ENCODE measurements around the gene RAPGEF4.
"Not testable (repeated sequence)": the region's sequence is repeated elsewhere in the genome, so short reads cannot be mapped to it uniquely, and the experiment has no call there.

Gene RAPGEF4

GRCh38 chr2:172775319-172775718 lies 39.7 kb downstream of the RAPGEF4 start:
- no peak for DNase-seq

DNA sequence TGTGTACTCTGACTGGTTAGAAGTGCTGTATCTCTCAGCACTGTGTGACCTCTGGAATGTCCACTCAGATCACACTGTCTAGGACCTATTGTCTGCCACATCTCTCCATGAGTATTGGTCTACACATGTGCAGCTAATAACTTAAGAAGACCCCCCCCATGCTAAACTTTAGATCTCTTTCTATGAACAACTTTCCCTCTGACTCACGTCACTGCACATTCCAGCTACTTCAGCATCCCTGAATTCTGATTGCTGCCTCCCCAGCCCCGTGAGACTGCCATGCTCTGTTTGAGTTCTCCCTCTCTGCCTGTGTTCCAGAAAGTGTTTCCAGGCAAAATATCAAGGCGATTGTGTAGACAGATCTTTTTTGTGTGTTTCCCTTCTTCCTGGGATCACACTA lies 41.8 kb downstream of the RAPGEF4 start:
- no peak for DNase-seq

GRCh38 chr2:172782506-172783164 lies 47.0 kb downstream of the RAPGEF4 start:
- peak; percentile 82 for DNase-seq

DNA sequence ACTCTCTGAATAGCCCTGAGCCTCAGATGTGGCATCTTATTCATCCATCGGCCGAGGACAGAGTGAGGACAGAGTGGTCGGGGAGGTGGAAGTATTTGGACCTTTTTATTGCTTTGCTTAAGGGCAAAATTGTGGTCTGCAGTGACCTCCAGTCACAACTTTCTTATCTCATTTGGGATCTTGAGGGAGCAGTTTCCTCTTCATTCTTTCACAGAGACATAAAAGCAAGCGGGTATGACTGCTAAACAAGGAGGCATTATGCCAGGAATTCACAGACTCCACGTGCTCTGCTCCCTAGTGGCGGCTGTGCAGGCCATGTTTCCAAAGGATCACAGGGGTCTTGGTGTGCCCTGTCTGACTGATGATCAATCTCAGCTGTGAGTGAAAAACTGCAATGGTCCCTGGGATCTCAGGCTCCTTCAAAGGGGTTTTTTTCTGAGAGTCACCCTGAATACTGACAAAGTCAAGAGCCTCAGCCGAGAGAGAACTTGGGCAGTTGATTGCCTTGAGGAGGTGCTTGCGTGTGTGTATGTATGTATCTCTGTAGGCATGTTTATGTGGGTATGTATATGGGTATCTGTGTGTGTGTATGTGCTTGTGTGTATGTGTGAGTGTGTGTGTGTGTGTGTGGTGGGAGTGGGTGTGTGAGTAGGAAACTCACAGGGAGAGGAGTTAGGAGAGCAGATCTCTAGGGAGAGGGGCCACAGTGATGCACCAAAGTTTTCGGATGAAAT lies 47.7 kb downstream of the RAPGEF4 start:
- DNase-seq = peak; percentile 82

DNA sequence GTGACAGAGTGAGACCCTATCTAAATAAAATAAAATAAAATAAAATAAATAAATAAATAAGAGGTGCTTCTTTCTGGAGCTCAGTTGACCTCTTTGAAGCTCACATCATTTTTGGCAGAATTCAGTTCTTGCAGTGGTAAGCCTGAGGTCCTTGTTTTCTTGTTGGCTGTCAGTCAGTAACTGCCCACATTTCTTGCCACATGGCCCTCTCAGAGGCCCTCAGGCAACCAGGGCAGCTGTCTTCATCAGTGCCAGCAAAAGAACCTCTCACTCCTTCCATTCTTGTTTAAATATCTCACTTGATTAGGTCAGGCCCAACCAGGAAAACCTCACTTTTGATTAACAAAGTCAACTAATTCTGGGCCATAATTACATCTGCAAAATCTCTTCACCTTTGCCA lies 53.2 kb downstream of the RAPGEF4 start:
- no peak for DNase-seq

DNA sequence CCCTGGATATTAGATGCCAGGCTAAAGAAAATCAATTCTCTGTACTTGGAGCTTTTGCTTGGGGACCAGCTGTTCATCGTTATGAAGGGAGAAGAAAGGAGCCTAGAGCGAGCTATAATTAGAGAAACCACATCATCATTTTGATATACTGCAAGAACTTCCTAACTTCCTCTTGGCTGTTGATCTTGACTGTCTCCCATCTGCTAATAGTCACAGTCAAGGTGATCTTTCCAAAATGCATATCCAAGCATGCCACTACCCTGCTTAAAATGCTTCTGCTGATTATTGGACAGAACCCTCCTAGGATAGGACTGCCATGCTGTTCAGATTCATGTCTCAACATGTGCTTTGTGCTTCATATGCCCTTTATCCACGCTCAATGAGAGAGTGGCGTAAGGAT lies 54.8 kb downstream of the RAPGEF4 start:
- no peak for DNase-seq

DNA sequence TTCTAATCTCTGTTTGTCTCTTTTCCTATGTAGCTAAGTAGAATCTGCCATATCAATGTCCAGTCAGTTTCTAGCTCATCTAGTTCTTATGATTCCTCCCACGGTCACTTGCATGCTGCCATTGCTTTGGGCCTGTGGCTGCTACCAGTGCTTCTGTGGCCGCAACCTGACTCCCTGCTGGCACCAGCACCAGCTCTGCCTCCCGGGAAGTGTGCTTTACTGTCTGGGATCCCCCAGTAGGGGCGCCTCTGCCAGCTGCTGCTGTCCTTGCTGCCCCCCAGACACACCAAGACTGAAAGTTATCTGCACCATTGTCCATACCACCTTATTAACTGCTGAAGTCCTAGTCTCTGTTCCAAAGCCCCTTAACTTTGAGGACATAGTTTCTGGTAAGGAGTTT lies 56.3 kb downstream of the RAPGEF4 start:
- DNase-seq = no peak

GRCh38 chr2:172792711-172793110 lies 57.1 kb downstream of the RAPGEF4 start:
- DNase-seq = no peak

DNA sequence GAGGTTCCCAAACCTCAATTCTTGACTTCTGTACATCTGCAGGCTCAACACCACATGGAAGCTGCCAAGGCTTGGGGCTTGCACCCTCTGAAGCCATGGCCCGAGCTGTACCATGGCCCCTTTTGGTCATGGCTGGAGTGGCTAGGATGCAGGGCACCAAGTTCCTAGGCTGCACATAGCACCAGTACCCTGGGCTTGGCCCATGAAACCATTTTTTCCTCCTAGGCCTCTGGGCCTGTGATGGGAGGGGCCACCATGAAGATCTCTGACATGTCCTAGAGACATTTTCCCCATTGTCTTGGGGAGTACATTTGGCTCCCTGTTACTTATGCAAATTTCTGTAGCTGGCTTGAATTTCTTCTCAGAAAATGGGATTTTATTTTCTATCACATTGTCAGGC lies 67.7 kb downstream of the RAPGEF4 start:
- not testable (repeated sequence) for DNase-seq

DNA sequence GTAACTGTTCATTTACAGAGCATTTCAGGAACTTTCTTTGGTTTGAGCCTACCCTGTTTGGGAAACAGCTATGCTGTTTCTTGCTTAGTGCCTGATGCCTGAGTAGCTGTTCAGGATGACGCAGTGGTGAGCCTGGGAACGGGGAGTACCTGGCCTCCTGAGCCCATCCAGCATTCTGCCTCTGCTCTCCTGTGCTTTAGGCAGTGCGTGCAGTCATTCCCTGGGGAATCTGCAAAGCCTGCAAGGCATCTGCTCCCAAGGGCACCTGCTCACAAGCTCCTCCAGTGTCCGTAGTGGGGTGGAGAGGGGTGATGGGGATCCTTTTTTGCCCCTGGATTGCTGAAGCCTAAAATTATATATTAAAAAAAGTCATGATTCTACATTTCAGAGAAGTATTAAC lies 68.8 kb downstream of the RAPGEF4 start:
- DNase-seq = no peak

GRCh38 chr2:172806493-172806892 lies 70.8 kb downstream of the RAPGEF4 start:
- DNase-seq = peak; percentile 79

DNA sequence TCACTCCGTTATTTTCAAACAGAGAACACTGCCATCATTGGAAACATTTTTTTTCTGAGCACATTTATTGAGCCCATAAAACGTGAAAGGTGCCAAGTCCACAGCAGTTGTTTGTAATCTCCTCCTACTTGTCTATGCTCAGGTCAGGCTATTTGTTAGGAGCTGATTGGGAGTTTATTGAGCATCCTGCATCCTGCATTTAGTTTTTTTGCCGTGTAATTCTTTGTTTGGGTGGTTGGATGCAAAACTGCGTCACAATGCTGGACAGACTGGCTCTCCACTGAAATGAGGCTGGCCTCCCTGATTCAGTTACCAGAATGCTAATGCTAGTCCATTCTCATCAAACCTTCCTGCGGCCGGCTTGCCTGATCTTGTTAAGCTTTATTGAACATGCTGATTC lies 71.4 kb downstream of the RAPGEF4 start:
- DNase-seq = no peak

DNA sequence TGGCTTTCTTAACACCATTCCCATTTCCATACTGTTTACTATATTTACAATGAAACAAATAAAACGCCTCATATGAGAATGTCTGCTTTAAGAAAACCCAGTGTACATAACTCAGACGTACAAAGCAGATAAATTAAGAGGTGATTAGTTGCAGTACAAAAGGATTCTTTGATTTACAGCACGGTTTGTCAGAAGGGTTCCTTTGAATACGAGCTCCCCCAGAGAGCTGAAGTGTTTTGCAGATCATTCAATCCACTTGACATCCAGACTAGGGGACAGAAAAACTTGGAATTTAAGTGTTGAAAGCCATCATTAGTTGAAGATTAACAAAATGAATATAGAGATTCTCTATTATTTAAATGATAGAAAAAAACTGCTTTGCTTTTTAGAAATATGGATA lies 72.5 kb downstream of the RAPGEF4 start:
- no peak for DNase-seq

DNA sequence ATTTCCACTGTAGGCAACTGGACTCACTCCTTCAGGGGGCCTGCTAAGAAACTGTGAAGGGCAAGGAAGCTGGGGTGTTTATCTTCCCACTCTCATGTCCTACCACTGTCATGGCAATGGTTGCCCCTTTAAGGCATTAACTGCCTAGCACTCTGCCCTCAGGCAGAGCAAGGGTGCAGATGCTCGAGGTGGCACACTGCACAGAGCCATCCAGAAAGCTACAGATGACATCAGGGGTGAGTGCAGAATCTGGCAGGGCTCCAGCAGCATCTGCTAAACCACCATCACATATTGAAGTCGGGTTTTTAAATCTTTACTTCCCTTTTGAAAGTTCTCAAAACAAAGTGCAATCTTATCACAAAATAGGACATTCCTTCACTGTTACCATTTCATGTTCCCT lies 75.4 kb downstream of the RAPGEF4 start:
- DNase-seq = no peak

GRCh38 chr2:172812158-172812744 lies 76.6 kb downstream of the RAPGEF4 start:
- DNase-seq = no peak

DNA sequence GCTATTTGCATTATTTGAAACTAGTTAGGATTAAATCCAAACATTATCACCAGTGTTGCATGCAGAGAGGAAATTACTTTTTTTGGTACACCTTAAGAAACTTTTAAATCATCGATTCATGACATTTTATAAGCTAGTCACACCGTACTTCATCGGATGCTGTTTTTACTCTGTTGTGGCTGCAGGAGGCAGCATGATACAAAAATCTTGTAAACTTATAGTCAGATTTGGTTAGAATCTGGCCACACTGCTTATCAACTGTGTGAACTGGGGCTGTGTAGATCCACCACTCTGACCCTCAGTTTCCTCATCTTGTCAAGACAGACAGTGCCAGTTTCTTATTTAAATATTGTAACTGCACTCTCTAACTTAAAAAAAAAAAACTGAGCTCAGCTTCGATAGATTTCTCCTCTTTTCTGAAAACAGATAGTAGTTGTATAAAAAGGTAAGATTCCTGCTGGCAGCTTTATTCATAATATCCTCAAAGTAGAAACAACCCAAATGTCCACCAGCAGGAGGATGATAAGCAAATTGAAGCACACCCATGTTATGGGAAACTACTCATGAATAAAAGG lies 77.8 kb downstream of the RAPGEF4 start:
- DNase-seq = no peak

GRCh38 chr2:172817411-172817810 lies 81.8 kb downstream of the RAPGEF4 start:
- DNase-seq = no peak

DNA sequence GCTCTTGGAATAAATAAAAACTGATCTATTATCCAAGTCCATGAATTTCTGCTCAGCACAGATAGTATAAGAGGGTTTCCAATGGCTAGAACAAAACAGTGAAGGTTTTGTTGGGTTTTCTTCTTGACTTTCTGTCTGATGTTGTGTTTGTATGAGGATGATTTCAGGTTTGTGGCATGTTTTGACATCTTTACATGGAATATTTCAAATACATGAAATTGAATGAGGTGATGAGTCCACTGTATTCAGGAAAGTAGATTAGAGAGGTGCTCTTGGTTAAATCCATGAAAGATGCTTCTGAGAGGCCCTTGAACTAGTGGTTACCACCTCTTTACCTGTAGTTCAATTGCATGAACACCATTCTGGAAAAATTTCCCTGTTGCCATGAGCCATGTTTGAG lies 84.3 kb downstream of the RAPGEF4 start:
- no peak for DNase-seq

GRCh38 chr2:172821370-172822338 lies 86.0 kb downstream of the RAPGEF4 start:
- no peak for DNase-seq

GRCh38 chr2:172822585-172822984 lies 86.9 kb downstream of the RAPGEF4 start:
- DNase-seq = no peak

GRCh38 chr2:172823261-172823850 lies 87.7 kb downstream of the RAPGEF4 start:
- no peak for DNase-seq

- no peak for DNase-seq
These were observed 90.9 kb downstream of the RAPGEF4 start for GRCh38 chr2:172826522-172826921.

All from kidney glomerular epithelial cell (primary cell).